ENCODE data around the gene CTSZ.
"Not testable (repeated sequence)": the region's sequence is repeated elsewhere in the genome, so short reads cannot be mapped to it uniquely, and the experiment has no call there.

CTSZ gene

GRCh38 chr20:59006864-59007664 is at the start of gene CTSZ:
TSS of gene CTSZ (minus strand) at chr20:59007254. CDS start at chr20:59007128, 126 bp downstream.
- DNase-seq (ENCODE audit: low spot score): peak; percentile 56

GRCh38 chr20:59055302-59055701 is 48.2 kb upstream of the CTSZ start:
- peak; percentile 27 for DNase-seq (ENCODE audit: low spot score)

- DNase-seq (ENCODE audit: low spot score): no peak
Measured at GRCh38 chr20:59051666-59052185, 44.7 kb upstream of the CTSZ start.

- no peak for DNase-seq (ENCODE audit: low spot score)
Measured at GRCh38 chr20:59050437-59050836, 43.4 kb upstream of the CTSZ start.

GRCh38 chr20:59048681-59049030 is 41.6 kb upstream of the CTSZ start:
- DNase-seq (ENCODE audit: low spot score): no peak

GRCh38 chr20:59047938-59048680 is 41.1 kb upstream of the CTSZ start:
- DNase-seq (ENCODE audit: low spot score): peak; percentile 50

GRCh38 chr20:59046862-59047261 is 39.8 kb upstream of the CTSZ start:
- DNase-seq (ENCODE audit: low spot score): no peak

GRCh38 chr20:59044796-59045195 is 37.7 kb upstream of the CTSZ start:
- no peak for DNase-seq (ENCODE audit: low spot score)

GRCh38 chr20:59044295-59044694 is 37.2 kb upstream of the CTSZ start:
- DNase-seq (ENCODE audit: low spot score): no peak

GRCh38 chr20:59043698-59044097 is 36.6 kb upstream of the CTSZ start:
- peak; percentile 52 for DNase-seq (ENCODE audit: low spot score)

- peak; percentile 94 for DNase-seq (ENCODE audit: low spot score)
Measured at GRCh38 chr20:59042796-59043631, 36.0 kb upstream of the CTSZ start.

GRCh38 chr20:59042151-59042795 is 35.2 kb upstream of the CTSZ start, which contains the start of gene PRELID3B:
TSS of gene PRELID3B (minus strand) at chr20:59042786. CDS start at chr20:59042730, 56 bp downstream.
- peak; percentile 43 for DNase-seq (ENCODE audit: low spot score)

GRCh38 chr20:59041487-59041886 is 34.4 kb upstream of the CTSZ start:
- not testable (repeated sequence) for DNase-seq (ENCODE audit: low spot score)

- no peak for DNase-seq (ENCODE audit: low spot score)
Measured at GRCh38 chr20:59040667-59041066, 33.6 kb upstream of the CTSZ start.

- no peak for DNase-seq (ENCODE audit: low spot score)
Measured at GRCh38 chr20:59039233-59039632, 32.2 kb upstream of the CTSZ start.

- no peak for DNase-seq (ENCODE audit: low spot score)
Measured at GRCh38 chr20:59037386-59037785, 30.3 kb upstream of the CTSZ start.

- no peak for DNase-seq (ENCODE audit: low spot score)
Measured at GRCh38 chr20:59035381-59035780, 28.3 kb upstream of the CTSZ start.

- no peak for DNase-seq (ENCODE audit: low spot score)
Measured at GRCh38 chr20:59033616-59034165, 26.6 kb upstream of the CTSZ start.

GRCh38 chr20:59033093-59033492 is 26.0 kb upstream of the CTSZ start:
- DNase-seq (ENCODE audit: low spot score): no peak

- DNase-seq (ENCODE audit: low spot score): peak; percentile 84
Measured at GRCh38 chr20:59032713-59033059, 25.6 kb upstream of the CTSZ start.

GRCh38 chr20:59032023-59032712 is 25.1 kb upstream of the CTSZ start, which contains the start of gene ATP5F1E:
TSS of gene ATP5F1E (minus strand) at chr20:59032335. CDS start at chr20:59032251, 84 bp downstream.
- DNase-seq (ENCODE audit: low spot score): peak; percentile 98

Data from SW480 (cell line).